T-cell (primary cell): Measurements from ENCODE around the gene JMJD1C. TPM values are rescaled to one million over a fixed set of nuclear protein-coding genes. Genes with fewer than 3 reads are reported as not detected.

Source experiments
- ATAC-seq, 4 experiments: fragments of 200-7000 bp in 3 of 4; fragments of 150-1000 bp in 1 of 4; cut with Tn5 transposase; replicated peaks in 1 of 4; 1 replicate in 3 of 4; 2 replicates in 1 of 4; pipeline ENCODE4 v1.10.0; 2021; ENCODE audit warnings: moderate library complexity in 3 of 4, mild to moderate bottlenecking in 2 of 4, moderate number of reproducible peaks in 1 of 4
- CTCF ChIA-PET, 2 donors: fragments of 300-600 bp; sonication (Branson Sonifier 250); formaldehyde crosslinking; loops; one replicate each; lab custom pipeline; 2022; ENCODE audit warnings: antibody characterized with exemption in 2 of 2; lab: Charles Lee
- POLR2A ChIA-PET, 2 donors: fragments of 300-600 bp; sonication (Branson Sonifier 250); formaldehyde crosslinking; loops; one replicate each; lab custom pipeline; 2022; ENCODE audit warnings: antibody characterized with exemption in 2 of 2; lab: Charles Lee
- DNase-seq, 35 experiments: peaks; one replicate each; pipeline versions ENCODE4 v3.0.0 to v3.0.0-alpha.2; 2013 to 2023
- H3K27ac ChIP-seq: one replicate; pipeline ENCODE4 v1.5.1; 2013; ENCODE audit warnings: low read length
- H3K27me3 ChIP-seq, 2 experiments: replicated peaks in 1 of 2; 1 replicate in 1 of 2; 2 replicates in 1 of 2; pipeline versions ENCODE4 v1.6.1 to v1.7.0; 2013; ENCODE audit warnings: low read length in 1 of 2, mixed read lengths in 1 of 2; ENCODE audit not compliant: control insufficient read depth in 2 of 2, insufficient read depth in 2 of 2; ENCODE audit errors: extremely low read depth in 1 of 2
- H3K36me3 ChIP-seq, 2 donors: 1 replicate in 1 of 2; 2 replicates in 1 of 2; pipeline versions ENCODE4 v1.6.1 to v1.7.0; 2013; ENCODE audit warnings: low read length in 1 of 2; ENCODE audit not compliant: control insufficient read depth in 2 of 2, insufficient read depth in 1 of 2; ENCODE audit errors: extremely low read depth in 1 of 2
- H3K4me1 ChIP-seq, 2 experiments: 1 replicate in 1 of 2; 2 replicates in 1 of 2; pipeline versions ENCODE4 v1.6.1 to v1.7.0; 2013; ENCODE audit warnings: low read length in 2 of 2, mixed read lengths in 1 of 2; ENCODE audit not compliant: insufficient read depth in 2 of 2, control insufficient read depth in 1 of 2; ENCODE audit errors: extremely low read depth in 1 of 2
- H3K4me3 ChIP-seq, 2 donors: 1 replicate in 1 of 2; 2 replicates in 1 of 2; pipeline versions ENCODE4 v1.5.1 to v1.7.0; 2013; ENCODE audit warnings: mild to moderate bottlenecking in 2 of 2, low read length in 1 of 2, moderate library complexity in 1 of 2; ENCODE audit not compliant: control insufficient read depth in 1 of 2; ENCODE audit errors: extremely low read depth in 1 of 2
- H3K9me3 ChIP-seq: 2 replicates; pipeline ENCODE4 v1.7.0; 2013
- H3K27ac Mint-ChIP-seq, 2 donors: one replicate each; pipeline ENCODE4 v1.8.0; 2020 to 2021; ENCODE audit warnings: mild to moderate bottlenecking in 2 of 2, mixed read lengths in 2 of 2
- H3K27me3 Mint-ChIP-seq, 2 donors: one replicate each; pipeline ENCODE4 v1.8.0; 2021 to 2022; ENCODE audit warnings: mixed read lengths in 2 of 2
- H3K36me3 Mint-ChIP-seq: one replicate; pipeline ENCODE4 v1.8.0; 2021; ENCODE audit warnings: mixed read lengths
- H3K4me1 Mint-ChIP-seq, 3 donors: one replicate each; pipeline ENCODE4 v1.8.0; 2020 to 2022; ENCODE audit warnings: mixed read lengths in 3 of 3, mild to moderate bottlenecking in 1 of 3
- H3K4me3 Mint-ChIP-seq, 3 donors: one replicate each; pipeline ENCODE4 v1.8.0; 2020 to 2022; ENCODE audit warnings: mild to moderate bottlenecking in 3 of 3, mixed read lengths in 3 of 3, moderate library complexity in 3 of 3
- H3K9me3 Mint-ChIP-seq, 3 donors: one replicate each; pipeline ENCODE4 v1.8.0; 2020 to 2022; ENCODE audit warnings: mixed read lengths in 3 of 3
- WGBS: methylation state at CpG from one replicate; pipeline ENCODE4 v1.1.5; 2013; ENCODE audit warnings: missing lambda C conversion rate; ENCODE audit not compliant: insufficient coverage; 5-methylcytosine and 5-hydroxymethylcytosine counted together
- total RNA-seq, 35 experiments: library from RNA in 6 of 35; stranded (reverse) in 6 of 35; fragments of 120-200 nt in 1 of 35; gene quantifications; one replicate each; pipeline versions ENCODE4 v1.2.1 to v1.2.4 and lab custom pipeline; 2013 to 2026

JMJD1C gene
- total RNA-seq, 5 donors from 2014 or later (not counting 1 experiment from before 2014, with no cell fraction given): 84.1 to 193 (median 92.6) TPM

DNA sequence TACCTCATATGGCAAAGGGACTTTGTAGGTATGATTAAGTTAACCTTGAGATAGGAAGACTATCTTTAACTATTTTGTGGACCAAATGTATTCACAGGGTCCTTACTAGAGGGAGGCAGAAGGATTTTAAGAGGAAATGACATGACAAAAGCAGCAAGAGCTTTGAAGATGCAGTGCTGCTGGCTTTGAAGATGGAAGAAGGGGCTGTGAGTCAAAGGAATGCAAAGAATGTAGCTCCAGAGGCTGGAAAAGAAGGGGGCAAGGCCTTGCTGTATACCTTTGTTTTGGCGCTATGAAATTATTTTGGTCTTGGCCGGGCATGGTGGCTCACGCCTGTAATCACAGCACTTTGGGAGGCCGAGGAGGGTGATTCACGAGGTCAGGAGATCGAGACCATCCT lies 335.9 kb downstream of the JMJD1C start:
- Mint-ChIP-seq H3K4me3 (no peak overlapping the region), H3K36me3 (no peaks in the 10 kb centered on the region), H3K27ac (no peak overlapping the region), H3K27me3 (peaks cover 7 to 9% of the 10 kb centered on the region in 2 donors), H3K4me1 (peaks cover 15 to 18% (median 17%) of the 10 kb centered on the region in 3 donors), H3K9me3 (peaks cover 0 to 4% (median 0%) of the 10 kb centered on the region in 3 donors)
- DNase-seq (no peak), ATAC-seq (no peak)
- WGBS: 95% methylated on average over 4 of the region's 6 CpGs
- Histone ChIP-seq H3K36me3 (no peaks in the 10 kb centered on the region), H3K4me3 (no peak overlapping the region), H3K27ac (no peak overlapping the region), H3K27me3 (peaks cover 0 to 13% of the 10 kb centered on the region in 2 experiments), H3K4me1 (peaks cover 6 to 15% of the 10 kb centered on the region in 2 experiments), H3K9me3 (no peaks in the 10 kb centered on the region)
- ChIA-PET CTCF (no interaction called here), POLR2A (interaction anchor here in 1 of 2 donors (0.6 kb wide), 1 partner anchor 15 kb away, joined by 5 read pairs; no protein-coding TSS in a partner anchor)

DNA sequence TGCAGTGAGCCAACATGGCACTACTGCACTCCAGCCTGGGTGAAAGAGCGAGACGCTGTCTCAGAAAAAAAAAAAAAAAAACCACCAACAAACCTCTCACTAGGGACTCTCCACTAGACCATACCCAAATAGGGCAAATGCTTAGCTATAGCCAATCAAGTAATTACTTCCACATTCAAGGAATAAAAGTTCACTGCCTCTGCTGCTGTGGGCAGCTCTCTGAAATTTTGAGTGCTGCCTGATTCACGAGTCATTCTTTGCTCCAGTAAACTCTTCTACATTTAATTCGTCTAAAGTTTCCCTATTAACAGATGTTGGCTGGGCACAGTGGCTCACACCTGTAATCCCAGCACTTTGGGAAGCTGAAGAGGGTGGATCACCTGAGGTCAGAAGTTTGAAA lies 337.3 kb downstream of the JMJD1C start:
- 100% methylated on average over 2 of the region's 4 CpGs for WGBS
- H3K4me1 ChIP-seq: peaks cover 0 to 6% of the 10 kb centered on the region in 2 experiments
- no peaks in the 10 kb centered on the region for H3K36me3 ChIP-seq
- CTCF ChIA-PET: interaction anchor here (0.7 kb wide), 3 partner anchors 13 to 587 kb away, joined by 4 to 6 read pairs (median 5); no protein-coding TSS in a partner anchor
- peaks cover 5 to 7% (median 6%) of the 10 kb centered on the region in 3 donors for H3K4me1 Mint-ChIP-seq
- H3K27ac Mint-ChIP-seq: no peak overlapping the region
- no peaks in the 10 kb centered on the region for H3K9me3 ChIP-seq
- no peak for ATAC-seq
- H3K9me3 Mint-ChIP-seq: peaks cover 0 to 4% (median 0%) of the 10 kb centered on the region in 3 donors
- peaks cover 0 to 13% of the 10 kb centered on the region in 2 experiments for H3K27me3 ChIP-seq
- H3K4me3 ChIP-seq: no peak overlapping the region
- DNase-seq: no peak
- H3K36me3 Mint-ChIP-seq: no peaks in the 10 kb centered on the region
- no peak overlapping the region for H3K27ac ChIP-seq
- no peak overlapping the region for H3K4me3 Mint-ChIP-seq
- peaks cover 7 to 9% of the 10 kb centered on the region in 2 donors for H3K27me3 Mint-ChIP-seq
- POLR2A ChIA-PET: no interaction called here

DNA sequence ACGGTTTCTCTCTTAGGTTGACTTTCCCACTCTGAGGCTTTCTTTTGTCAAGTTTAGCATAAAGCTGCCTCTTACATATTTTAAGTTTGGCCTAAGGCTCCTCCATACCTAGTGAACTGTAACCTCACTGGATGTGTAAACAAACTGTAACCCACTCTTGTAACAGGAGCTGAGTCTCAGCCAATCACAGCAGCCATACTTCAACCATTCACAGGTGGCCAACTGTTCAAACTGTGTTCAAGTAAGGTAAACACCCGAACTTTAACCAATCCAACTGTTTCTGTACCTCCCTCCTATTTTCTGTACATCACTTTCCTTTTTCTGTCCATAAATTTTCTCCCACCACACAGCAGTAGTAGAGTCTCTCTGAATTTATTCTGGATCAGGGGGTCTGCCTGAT lies 340.3 kb downstream of the JMJD1C start:
- CTCF ChIA-PET: no interaction called here
- H3K27ac Mint-ChIP-seq: no peak overlapping the region
- POLR2A ChIA-PET: no interaction called here

DNA sequence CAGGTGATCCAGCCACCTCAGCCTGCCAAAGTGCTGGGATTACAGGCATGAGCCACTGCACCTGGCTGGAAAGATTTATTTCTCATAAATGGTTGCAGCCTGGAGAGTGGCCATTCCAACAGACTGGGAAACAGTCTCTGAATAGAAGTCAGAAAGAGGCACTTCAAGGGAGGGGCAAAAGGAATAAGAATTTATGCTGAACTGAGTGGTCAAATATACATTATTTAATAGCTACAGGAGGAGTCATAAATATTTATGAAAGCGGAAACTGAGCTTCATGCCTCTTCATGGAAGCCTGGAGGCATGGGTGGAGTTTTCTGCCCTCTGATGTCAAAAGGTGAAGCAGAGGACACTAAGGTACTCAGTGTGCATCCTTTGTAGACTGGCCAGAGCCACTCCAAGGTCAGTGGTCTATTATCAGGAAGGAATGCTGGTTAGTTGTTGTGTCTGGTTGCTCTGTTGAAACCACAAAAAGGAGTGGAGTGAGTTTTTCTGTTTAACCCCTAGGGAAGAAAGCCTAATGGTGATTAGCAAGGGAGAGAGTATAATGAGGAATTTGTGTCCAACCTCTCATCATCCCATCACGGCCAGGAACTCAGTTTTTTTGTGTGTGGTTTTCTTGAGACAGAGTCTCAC lies 341.9 kb downstream of the JMJD1C start:
- no peaks in the 10 kb centered on the region for H3K9me3 Mint-ChIP-seq
- no peaks in the 10 kb centered on the region for H3K36me3 ChIP-seq
- no peak overlapping the region for H3K27ac Mint-ChIP-seq
- no peak for ATAC-seq
- H3K4me3 Mint-ChIP-seq: no peak overlapping the region
- H3K27me3 ChIP-seq: peaks cover 0 to 7% of the 10 kb centered on the region in 2 experiments
- H3K4me3 ChIP-seq: no peak overlapping the region
- no peak for DNase-seq
- no peaks in the 10 kb centered on the region for H3K9me3 ChIP-seq
- H3K36me3 Mint-ChIP-seq: no peaks in the 10 kb centered on the region
- H3K4me1 ChIP-seq: no peaks in the 10 kb centered on the region
- H3K27ac ChIP-seq: no peak overlapping the region
- CTCF ChIA-PET: interaction anchor here in 1 of 2 donors (0.6 kb wide), 1 partner anchor 511 kb away, joined by 3 read pairs; no protein-coding TSS in a partner anchor
- no peaks in the 10 kb centered on the region for H3K4me1 Mint-ChIP-seq
- peaks cover 3 to 6% of the 10 kb centered on the region in 2 donors for H3K27me3 Mint-ChIP-seq
- 100% methylated on average over 1 of the region's 2 CpGs for WGBS
- POLR2A ChIA-PET: no interaction called here

More for the DNA sequence above, 340.3 kb downstream of the JMJD1C start:
- Histone ChIP-seq H3K36me3 (no peaks in the 10 kb centered on the region), H3K9me3 (no peaks in the 10 kb centered on the region), H3K27me3 (peaks cover 0 to 10% of the 10 kb centered on the region in 2 experiments), H3K4me3 (no peak overlapping the region), H3K27ac (no peak overlapping the region), H3K4me1 (no peaks in the 10 kb centered on the region)
- Mint-ChIP-seq H3K4me3 (no peak overlapping the region), H3K4me1 (no peaks in the 10 kb centered on the region), H3K27me3 (peaks cover 7% of the 10 kb centered on the region in 2 donors), H3K9me3 (no peaks in the 10 kb centered on the region), H3K36me3 (no peaks in the 10 kb centered on the region)
- WGBS: 75% methylated on average over 1 of the region's 2 CpGs
- ATAC-seq (no peak), DNase-seq (no peak)

DNA sequence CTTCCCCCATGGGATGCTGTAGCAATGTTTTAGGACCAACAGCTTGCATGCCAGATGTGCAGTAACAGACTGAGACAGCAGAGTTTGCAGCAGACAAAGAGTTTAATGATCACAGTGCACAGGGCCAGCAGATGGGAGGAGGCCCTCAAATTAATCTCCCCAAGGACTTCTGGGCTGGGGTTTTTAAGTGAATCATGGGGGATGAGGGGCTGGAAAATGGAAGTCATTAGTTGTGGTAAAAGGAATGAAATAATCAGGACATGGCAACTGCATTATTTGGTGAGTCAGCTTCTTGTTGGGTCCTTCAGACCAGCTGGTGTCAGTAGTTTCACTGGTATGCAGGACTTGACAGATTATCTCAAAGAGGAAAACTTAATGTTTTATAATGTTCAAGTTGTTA lies 345.2 kb downstream of the JMJD1C start:
- no peaks in the 10 kb centered on the region for H3K9me3 Mint-ChIP-seq
- Histone ChIP-seq H3K27me3 (no peaks in the 10 kb centered on the region), H3K36me3 (no peaks in the 10 kb centered on the region), H3K9me3 (no peaks in the 10 kb centered on the region), H3K4me1 (no peaks in the 10 kb centered on the region), H3K27ac (no peak overlapping the region), H3K4me3 (no peak overlapping the region)
- no peak for ATAC-seq
- no peak overlapping the region for H3K4me3 Mint-ChIP-seq
- H3K4me1 Mint-ChIP-seq: no peaks in the 10 kb centered on the region
- ChIA-PET CTCF (no interaction called here), POLR2A (no interaction called here)
- DNase-seq: no peak
- peaks cover 3 to 7% of the 10 kb centered on the region in 2 donors for H3K27me3 Mint-ChIP-seq
- no peak overlapping the region for H3K27ac Mint-ChIP-seq
- H3K36me3 Mint-ChIP-seq: no peaks in the 10 kb centered on the region

DNA sequence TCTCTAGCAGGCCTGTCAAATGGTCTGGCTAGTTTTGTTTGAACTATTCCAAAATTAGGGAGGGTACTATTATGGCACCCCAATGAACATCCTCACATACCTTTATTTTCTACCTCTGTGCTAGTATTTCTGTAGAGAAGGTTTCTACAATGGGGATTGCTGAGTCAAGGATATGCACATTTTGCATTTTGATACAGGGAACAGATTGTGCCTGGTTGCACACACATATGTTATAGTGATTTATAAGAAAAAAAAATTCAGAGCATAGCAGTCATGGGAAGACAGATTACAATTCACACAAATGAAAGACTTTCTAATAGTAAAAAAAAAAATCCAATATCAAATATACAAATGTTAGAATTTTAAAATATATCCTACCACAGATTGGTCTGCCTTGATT lies 346.7 kb downstream of the JMJD1C start:
- Histone ChIP-seq H3K27me3 (no peaks in the 10 kb centered on the region), H3K4me1 (no peaks in the 10 kb centered on the region), H3K36me3 (no peaks in the 10 kb centered on the region), H3K9me3 (no peaks in the 10 kb centered on the region), H3K4me3 (no peak overlapping the region), H3K27ac (no peak overlapping the region)
- H3K36me3 Mint-ChIP-seq: no peaks in the 10 kb centered on the region
- H3K27me3 Mint-ChIP-seq: peaks cover 0 to 5% of the 10 kb centered on the region in 2 donors
- H3K27ac Mint-ChIP-seq: no peak overlapping the region
- H3K4me3 Mint-ChIP-seq: no peak overlapping the region
- H3K4me1 Mint-ChIP-seq: no peaks in the 10 kb centered on the region
- ATAC-seq (no peak), DNase-seq (no peak)
- POLR2A ChIA-PET: no interaction called here
- CTCF ChIA-PET: no interaction called here
- H3K9me3 Mint-ChIP-seq: no peaks in the 10 kb centered on the region
